CD14-positive monocyte (primary cell): ENCODE results near the gene ZNF576. TPM values are rescaled to one million over a fixed set of nuclear protein-coding genes. Genes with fewer than 3 reads are reported as not detected.

Experiments used
- DNase-seq, 3 donors: peaks; one replicate each; pipeline ENCODE4 v3.0.0-alpha.2; 2011 to 2022
- H2AFZ ChIP-seq: 2 replicates; pipeline ENCODE4 v1.6.0; 2012; ENCODE audit warnings: mild to moderate bottlenecking, low read depth, low read length, inconsistent platforms; ENCODE audit not compliant: insufficient read depth, poor library complexity, severe bottlenecking
- H3K27ac ChIP-seq, 2 donors: 1 replicate in 1 of 2; 2 replicates in 1 of 2; pipeline ENCODE4 v1.5.1; 2012 to 2013; ENCODE audit warnings: low read length in 2 of 2, control low read depth in 1 of 2, inconsistent platforms in 1 of 2, low read depth in 1 of 2, mild to moderate bottlenecking in 1 of 2
- H3K27me3 ChIP-seq, 2 donors: one replicate each; pipeline versions ENCODE4 v1.6.0 to v1.6.1; 2011 to 2013; ENCODE audit warnings: low read length in 2 of 2; ENCODE audit not compliant: control insufficient read depth in 2 of 2, insufficient read depth in 2 of 2
- H3K36me3 ChIP-seq, 2 donors: replicated peaks in 1 of 2; 1 replicate in 1 of 2; 2 replicates in 1 of 2; pipeline versions ENCODE4 v1.5.1 to v1.6.1; 2012 to 2013; ENCODE audit warnings: low read length in 2 of 2, control low read depth in 1 of 2, inconsistent platforms in 1 of 2, mild to moderate bottlenecking in 1 of 2; ENCODE audit not compliant: insufficient read depth in 2 of 2, control insufficient read depth in 1 of 2
- H3K4me1 ChIP-seq, 2 donors: 1 replicate in 1 of 2; 2 replicates in 1 of 2; pipeline versions ENCODE4 v1.5.1 to v1.6.1; 2012 to 2013; ENCODE audit warnings: low read length in 2 of 2, control low read depth in 1 of 2, inconsistent platforms in 1 of 2, mild to moderate bottlenecking in 1 of 2, moderate library complexity in 1 of 2; ENCODE audit not compliant: insufficient read depth in 2 of 2, control insufficient read depth in 1 of 2
- H3K4me2 ChIP-seq: replicated peaks from 2 replicates; pipeline ENCODE3; 2012; ENCODE audit warnings: low read length, moderate library complexity, mild to moderate bottlenecking; ENCODE audit not compliant: poor library complexity, severe bottlenecking; ENCODE audit errors: extremely low read depth
- H3K4me3 ChIP-seq, 3 experiments: fragments of 200-600 bp in 1 of 3; sonication (generic) in 1 of 3; replicated peaks in 1 of 3; 1 replicate in 2 of 3; 2 replicates in 1 of 3; pipeline ENCODE4 v1.5.1; 2011 to 2013; ENCODE audit warnings: low read length in 3 of 3, mild to moderate bottlenecking in 3 of 3, control low read depth in 2 of 3, low read depth in 2 of 3, inconsistent platforms in 1 of 3, moderate library complexity in 1 of 3
- H3K79me2 ChIP-seq: 2 replicates; pipeline ENCODE4 v1.6.0; 2012; ENCODE audit warnings: mild to moderate bottlenecking, control low read depth, inconsistent platforms, low read length, moderate library complexity; ENCODE audit not compliant: insufficient read depth
- H3K9ac ChIP-seq: 2 replicates; pipeline ENCODE4 v1.6.0; 2017; ENCODE audit warnings: low read length, mild to moderate bottlenecking; ENCODE audit not compliant: insufficient read depth, poor library complexity, severe bottlenecking
- H3K9me3 ChIP-seq, 2 donors: replicated peaks in 1 of 2; 1 replicate in 1 of 2; 2 replicates in 1 of 2; pipeline versions ENCODE4 v1.5.1 to v1.6.1; 2012 to 2013; ENCODE audit warnings: low read length in 2 of 2, control low read depth in 1 of 2; ENCODE audit not compliant: control insufficient read depth in 1 of 2, insufficient read depth in 1 of 2
- H4K20me1 ChIP-seq: 2 replicates; pipeline ENCODE4 v1.6.0; 2012; ENCODE audit warnings: mild to moderate bottlenecking, low read length, control low read depth, moderate library complexity; ENCODE audit not compliant: insufficient read depth
- H3K27ac Mint-ChIP-seq, 7 donors: one replicate each; pipeline ENCODE4 v1.8.0; 2020; ENCODE audit warnings: mild to moderate bottlenecking in 7 of 7, mixed read lengths in 7 of 7, moderate library complexity in 6 of 7, inconsistent platforms in 2 of 7
- H3K27me3 Mint-ChIP-seq, 3 donors: one replicate each; pipeline ENCODE4 v1.8.0; 2021 to 2022; ENCODE audit warnings: low read depth in 3 of 3, mild to moderate bottlenecking in 3 of 3, mixed read lengths in 3 of 3, moderate library complexity in 3 of 3, inconsistent platforms in 1 of 3
- H3K36me3 Mint-ChIP-seq, 2 donors: one replicate each; pipeline ENCODE4 v1.8.0; 2020; ENCODE audit warnings: mixed read lengths in 2 of 2, inconsistent platforms in 1 of 2, mild to moderate bottlenecking in 1 of 2
- H3K4me1 Mint-ChIP-seq: one replicate; pipeline ENCODE4 v1.8.0; 2020; ENCODE audit warnings: mild to moderate bottlenecking, mixed read lengths
- H3K4me3 Mint-ChIP-seq, 2 donors: one replicate each; pipeline ENCODE4 v1.8.0; 2020; ENCODE audit warnings: mild to moderate bottlenecking in 2 of 2, mixed read lengths in 2 of 2, moderate library complexity in 1 of 2
- H3K9me3 Mint-ChIP-seq, 7 donors: one replicate each; pipeline ENCODE4 v1.8.0; 2020 to 2022; ENCODE audit warnings: mixed read lengths in 7 of 7, mild to moderate bottlenecking in 6 of 7, moderate library complexity in 6 of 7, inconsistent platforms in 2 of 7
- WGBS: methylation state at CpG from one replicate; pipeline ENCODE4 v1.1.5; 2013; ENCODE audit warnings: missing lambda C conversion rate; ENCODE audit not compliant: insufficient coverage; 5-methylcytosine and 5-hydroxymethylcytosine counted together
- intact Hi-C, 2 donors: fragments of 100-400 bp; cut with micrococcal nuclease; formaldehyde crosslinking; loops; one replicate each; pipeline versions ENCODE4 v1.15.0 to v1.15.1; 2023
- polyA plus RNA-seq, 3 donors: library from polyadenylated mRNA; depleted of rRNA in 1 of 3; unstranded in 2 of 3; stranded (reverse) in 1 of 3; fragments of 300-500 nt in 2 of 3; fragments of >200 nt in 1 of 3; fragmentation: Illumina TruSeq in 2 of 3; gene quantifications; 1 replicate in 2 of 3; 2 replicates in 1 of 3; pipeline ENCODE4 v1.2.3, GENCODE V29; 2012 to 2021
- TF ChIP-seq, protein P1 (sequence below): fragments of 200-600 bp; IDR thresholded peaks from one replicate; pipeline ENCODE4 v1.8.0; 2022; ENCODE audit warnings: antibody characterized with exemption, mild to moderate bottlenecking

ZNF576 gene
- polyA plus RNA-seq, 3 donors: 3.6 to 8.4 (median 7.2) TPM

DNA sequence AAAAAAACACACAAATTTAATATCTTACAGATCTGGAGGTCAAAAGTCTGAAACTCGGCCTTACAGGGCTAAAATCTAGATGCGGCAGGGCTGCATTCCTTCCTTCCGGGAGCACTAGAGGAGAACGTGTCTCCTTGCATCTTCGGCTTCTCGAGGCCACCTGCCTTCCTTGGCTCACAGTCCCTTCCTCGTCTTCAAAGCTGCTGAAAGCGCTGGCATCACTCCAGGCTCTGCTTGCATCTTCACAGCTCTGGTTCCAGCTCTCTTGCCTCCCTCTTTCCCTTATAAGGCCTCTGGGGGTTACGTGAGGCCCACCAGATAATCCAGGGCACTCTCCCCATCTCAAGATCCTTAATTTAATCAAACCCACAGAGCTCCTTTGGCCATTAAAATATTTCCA is 31.6 kb upstream of the ZNF576 start:
- no peak overlapping the region for H3K4me3 Mint-ChIP-seq
- intact Hi-C loops: no loop called here
- TF ChIP-seq, protein P1, sequence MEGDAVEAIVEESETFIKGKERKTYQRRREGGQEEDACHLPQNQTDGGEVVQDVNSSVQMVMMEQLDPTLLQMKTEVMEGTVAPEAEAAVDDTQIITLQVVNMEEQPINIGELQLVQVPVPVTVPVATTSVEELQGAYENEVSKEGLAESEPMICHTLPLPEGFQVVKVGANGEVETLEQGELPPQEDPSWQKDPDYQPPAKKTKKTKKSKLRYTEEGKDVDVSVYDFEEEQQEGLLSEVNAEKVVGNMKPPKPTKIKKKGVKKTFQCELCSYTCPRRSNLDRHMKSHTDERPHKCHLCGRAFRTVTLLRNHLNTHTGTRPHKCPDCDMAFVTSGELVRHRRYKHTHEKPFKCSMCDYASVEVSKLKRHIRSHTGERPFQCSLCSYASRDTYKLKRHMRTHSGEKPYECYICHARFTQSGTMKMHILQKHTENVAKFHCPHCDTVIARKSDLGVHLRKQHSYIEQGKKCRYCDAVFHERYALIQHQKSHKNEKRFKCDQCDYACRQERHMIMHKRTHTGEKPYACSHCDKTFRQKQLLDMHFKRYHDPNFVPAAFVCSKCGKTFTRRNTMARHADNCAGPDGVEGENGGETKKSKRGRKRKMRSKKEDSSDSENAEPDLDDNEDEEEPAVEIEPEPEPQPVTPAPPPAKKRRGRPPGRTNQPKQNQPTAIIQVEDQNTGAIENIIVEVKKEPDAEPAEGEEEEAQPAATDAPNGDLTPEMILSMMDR: no peak
- H3K4me2 ChIP-seq: no peak overlapping the region
- peaks cover 0 to 4% (median 0%) of the 10 kb centered on the region in 3 donors for H3K27me3 Mint-ChIP-seq
- H3K79me2 ChIP-seq: peaks cover 29% of the 10 kb centered on the region
- H3K9me3 ChIP-seq: no peaks in the 10 kb centered on the region
- 43% methylated on average over 9 of the region's 9 CpGs for WGBS
- no peaks in the 10 kb centered on the region for H4K20me1 ChIP-seq
- peaks cover 0 to 3% (median 0%) of the 10 kb centered on the region in 7 donors for H3K9me3 Mint-ChIP-seq
- H3K27ac ChIP-seq: no peak overlapping the region
- peaks cover 27 to 32% of the 10 kb centered on the region in 2 donors for H3K36me3 Mint-ChIP-seq
- no peak overlapping the region for H2AFZ ChIP-seq
- H3K36me3 ChIP-seq: peaks cover 0 to 16% of the 10 kb centered on the region in 2 donors
- H3K4me3 ChIP-seq: no peak overlapping the region
- peaks cover 43% of the 10 kb centered on the region for H3K4me1 Mint-ChIP-seq
- no peak overlapping the region for H3K9ac ChIP-seq
- H3K27me3 ChIP-seq: no peaks in the 10 kb centered on the region
- DNase-seq: no peak
- peaks cover 24 to 27% of the 10 kb centered on the region in 2 donors for H3K4me1 ChIP-seq
- peak overlapping the region in 5 of 7 donors; percentile 12 to 79 (median 53) for H3K27ac Mint-ChIP-seq

DNA sequence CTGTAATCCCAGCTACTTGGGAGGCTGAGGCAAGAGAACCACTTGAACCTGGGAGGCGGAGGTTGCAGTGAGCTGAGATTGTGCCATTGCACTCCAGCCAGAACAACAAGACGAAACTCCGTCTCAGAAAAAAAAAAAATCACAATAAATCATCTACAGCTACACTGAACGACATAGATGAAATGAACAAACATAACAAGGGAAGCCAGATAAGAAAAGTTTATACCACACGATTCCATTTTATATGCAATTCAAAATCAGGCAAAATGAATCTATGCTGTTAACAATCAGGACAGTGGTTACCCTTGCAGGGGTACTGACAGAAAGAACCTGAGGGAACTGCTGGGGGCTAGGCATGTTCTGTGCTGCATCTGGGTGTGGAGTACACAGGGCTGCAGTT is 26.7 kb upstream of the ZNF576 start:
- Histone ChIP-seq H3K9ac (no peak overlapping the region), H3K36me3 (peaks cover 0 to 17% of the 10 kb centered on the region in 2 donors), H4K20me1 (no peaks in the 10 kb centered on the region), H3K79me2 (peaks cover 50% of the 10 kb centered on the region), H2AFZ (no peak overlapping the region), H3K27me3 (no peaks in the 10 kb centered on the region), H3K27ac (no peak overlapping the region), H3K4me1 (peaks cover 3% of the 10 kb centered on the region in 2 donors), H3K4me2 (no peak overlapping the region), H3K4me3 (no peak overlapping the region), H3K9me3 (no peaks in the 10 kb centered on the region)
- Mint-ChIP-seq H3K4me1 (peaks cover 18% of the 10 kb centered on the region), H3K27me3 (no peaks in the 10 kb centered on the region), H3K27ac (peak overlapping the region in 2 of 7 donors; percentile 25 to 40), H3K4me3 (no peak overlapping the region), H3K36me3 (peaks cover 13 to 32% of the 10 kb centered on the region in 2 donors), H3K9me3 (no peaks in the 10 kb centered on the region)
- DNase-seq: no peak
- intact Hi-C loops: no loop called here
- 60% methylated on average over 1 of the region's 5 CpGs for WGBS
- TF ChIP-seq, protein P1: no peak
